ENCODE results near the gene TMA7. TPM values are rescaled to one million over a fixed set of nuclear protein-coding genes. Genes with fewer than 3 reads are reported as not detected.

Gene TMA7
- total and polyA plus RNA-seq, 7 donors = 146 to 762 (median 352) TPM

DNA sequence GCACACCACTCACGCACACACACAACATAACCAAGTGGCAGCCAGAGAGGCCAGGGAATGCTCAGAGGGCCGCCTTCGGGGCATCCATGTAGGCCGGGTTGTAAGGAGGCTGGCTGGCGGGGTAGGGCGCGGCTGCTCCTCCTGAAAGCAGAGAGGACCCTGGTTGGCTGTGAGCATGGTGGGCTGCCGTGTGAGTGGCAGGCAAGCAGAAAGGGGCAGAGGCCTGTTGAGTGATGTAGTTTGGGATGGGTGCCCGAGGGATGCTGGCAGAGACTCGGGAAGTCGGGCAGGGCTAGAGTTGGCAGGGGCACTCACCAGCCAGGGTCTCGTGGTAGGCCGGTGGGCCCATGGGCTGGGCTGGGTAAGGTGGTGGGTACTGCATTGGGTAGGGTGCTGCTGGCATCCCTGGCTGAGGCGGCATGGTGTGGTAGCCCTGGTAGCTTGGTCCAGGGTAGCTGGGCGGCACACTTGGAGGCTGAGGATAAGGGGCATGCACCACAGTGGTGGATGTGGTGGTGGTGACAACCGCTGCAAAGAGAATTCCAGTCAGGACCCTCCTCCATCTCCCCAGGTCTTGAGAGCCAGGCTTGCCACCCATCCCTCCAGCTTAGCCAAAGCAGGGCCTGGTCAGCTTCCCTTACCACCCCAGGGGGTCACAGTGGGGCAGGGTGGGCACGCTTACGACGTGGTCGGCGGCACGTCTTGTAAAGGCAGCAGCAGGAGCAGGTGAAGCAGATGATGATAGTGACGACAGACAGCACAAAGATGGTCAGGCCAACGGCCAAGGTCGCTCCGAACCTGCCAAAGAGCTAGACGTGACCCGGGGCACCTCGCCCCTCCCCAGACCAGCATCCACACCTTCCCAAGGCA is 29.2 kb downstream of the TMA7 start:
- H3K27ac ChIP-seq = peak overlapping the region in 3 of 4 donors; percentile 14 to 100 (median 99)
- TF ChIP-seq, protein P1, sequence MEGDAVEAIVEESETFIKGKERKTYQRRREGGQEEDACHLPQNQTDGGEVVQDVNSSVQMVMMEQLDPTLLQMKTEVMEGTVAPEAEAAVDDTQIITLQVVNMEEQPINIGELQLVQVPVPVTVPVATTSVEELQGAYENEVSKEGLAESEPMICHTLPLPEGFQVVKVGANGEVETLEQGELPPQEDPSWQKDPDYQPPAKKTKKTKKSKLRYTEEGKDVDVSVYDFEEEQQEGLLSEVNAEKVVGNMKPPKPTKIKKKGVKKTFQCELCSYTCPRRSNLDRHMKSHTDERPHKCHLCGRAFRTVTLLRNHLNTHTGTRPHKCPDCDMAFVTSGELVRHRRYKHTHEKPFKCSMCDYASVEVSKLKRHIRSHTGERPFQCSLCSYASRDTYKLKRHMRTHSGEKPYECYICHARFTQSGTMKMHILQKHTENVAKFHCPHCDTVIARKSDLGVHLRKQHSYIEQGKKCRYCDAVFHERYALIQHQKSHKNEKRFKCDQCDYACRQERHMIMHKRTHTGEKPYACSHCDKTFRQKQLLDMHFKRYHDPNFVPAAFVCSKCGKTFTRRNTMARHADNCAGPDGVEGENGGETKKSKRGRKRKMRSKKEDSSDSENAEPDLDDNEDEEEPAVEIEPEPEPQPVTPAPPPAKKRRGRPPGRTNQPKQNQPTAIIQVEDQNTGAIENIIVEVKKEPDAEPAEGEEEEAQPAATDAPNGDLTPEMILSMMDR (IDR thresholded peaks at IDR 0.05) = no peak
- TF ChIP-seq EP300 (IDR thresholded peaks at IDR 0.05) = no peak
- TF ChIP-seq POLR2A (IDR thresholded peaks at IDR 0.05) = no peak
- no peak for TF ChIP-seq POLR2AphosphoS5 (IDR thresholded peaks at IDR 0.05)
- no peaks in the 10 kb centered on the region for H3K9me3 ChIP-seq
- H3K4me1 ChIP-seq = peaks cover 0 to 79% (median 77%) of the 10 kb centered on the region in 4 donors
- H3K27me3 ChIP-seq = no peaks in the 10 kb centered on the region
- no peak for DNase-seq
- intact Hi-C loops (cut with DNase I) = no loop called here
- WGBS, 2 donors = 87 to 89% methylated on average over 29 of the region's 29 CpGs
- H3K36me3 ChIP-seq = peaks cover 9 to 36% (median 16%) of the 10 kb centered on the region in 4 donors
- H3K4me3 ChIP-seq = no peak overlapping the region

DNA sequence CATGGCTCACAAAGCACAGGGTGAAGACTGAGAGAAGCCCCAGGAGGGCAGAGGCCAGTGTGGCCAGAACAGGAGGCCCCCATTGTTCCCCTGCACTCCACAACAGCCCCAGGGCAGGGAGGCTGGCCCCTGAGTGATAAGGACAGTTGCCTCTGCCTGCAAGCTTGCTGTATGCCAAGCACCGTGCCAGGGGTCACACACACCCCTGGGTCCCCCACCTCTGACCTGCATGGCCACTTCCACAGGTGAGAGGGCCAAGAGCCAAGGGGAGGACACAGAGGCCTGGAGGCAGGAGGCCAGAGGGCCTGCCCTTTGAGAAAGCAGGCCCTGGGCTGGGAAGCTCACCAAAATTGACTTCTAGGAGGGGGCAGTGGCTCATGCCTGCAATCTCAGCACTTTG is 30.2 kb downstream of the TMA7 start:
- H3K27me3 ChIP-seq = no peaks in the 10 kb centered on the region
- H3K36me3 ChIP-seq = peaks cover 9 to 36% (median 16%) of the 10 kb centered on the region in 4 donors
- H3K9me3 ChIP-seq = no peaks in the 10 kb centered on the region
- no peak overlapping the region for H3K4me3 ChIP-seq
- no peak for TF ChIP-seq EP300 (IDR thresholded peaks at IDR 0.05)
- TF ChIP-seq, protein P1 (IDR thresholded peaks at IDR 0.05) = no peak
- TF ChIP-seq POLR2A (IDR thresholded peaks at IDR 0.05) = no peak
- no peak for TF ChIP-seq POLR2AphosphoS5 (IDR thresholded peaks at IDR 0.05)
- intact Hi-C loops (cut with DNase I) = no loop called here
- DNase-seq = no peak
- H3K4me1 ChIP-seq = peaks cover 0 to 73% (median 71%) of the 10 kb centered on the region in 4 donors
- H3K27ac ChIP-seq = peak overlapping the region in 3 of 4 donors; percentile 14 to 42 (median 18)
- WGBS, 2 donors = 46 to 77% methylated on average over 1 of the region's 1 CpG

DNA sequence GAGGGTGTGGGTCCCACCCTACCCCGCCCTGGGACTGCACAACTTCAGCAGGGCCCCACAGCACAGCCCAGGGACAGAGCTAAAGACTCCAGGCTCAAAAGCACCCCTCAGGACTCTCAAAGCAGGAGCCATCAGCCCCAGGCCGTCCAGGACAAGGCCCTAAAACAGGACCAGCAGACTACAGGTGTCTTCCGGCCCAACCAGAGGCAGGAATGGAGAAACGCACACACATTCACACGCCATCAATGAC is 32.5 kb downstream of the TMA7 start:
- no peak for DNase-seq
- 0 to 1% methylated on average over 5 of the region's 5 CpGs for WGBS, 2 donors
- peaks cover 0 to 57% (median 53%) of the 10 kb centered on the region in 4 donors for H3K4me1 ChIP-seq
- H3K27me3 ChIP-seq = no peaks in the 10 kb centered on the region
- peaks cover 6 to 31% (median 15%) of the 10 kb centered on the region in 4 donors for H3K36me3 ChIP-seq
- TF ChIP-seq EP300 (IDR thresholded peaks at IDR 0.05) (no peak), POLR2A (IDR thresholded peaks at IDR 0.05) (no peak), POLR2AphosphoS5 (IDR thresholded peaks at IDR 0.05) (no peak)
- TF ChIP-seq, protein P1 (IDR thresholded peaks at IDR 0.05) = no peak
- H3K9me3 ChIP-seq = no peaks in the 10 kb centered on the region
- intact Hi-C loops (cut with DNase I) = no loop called here
- peak overlapping the region; percentile 92 to 98 (median 95) for H3K27ac ChIP-seq
- peak overlapping the region; percentile 54 to 85 (median 72) for H3K4me3 ChIP-seq

DNA sequence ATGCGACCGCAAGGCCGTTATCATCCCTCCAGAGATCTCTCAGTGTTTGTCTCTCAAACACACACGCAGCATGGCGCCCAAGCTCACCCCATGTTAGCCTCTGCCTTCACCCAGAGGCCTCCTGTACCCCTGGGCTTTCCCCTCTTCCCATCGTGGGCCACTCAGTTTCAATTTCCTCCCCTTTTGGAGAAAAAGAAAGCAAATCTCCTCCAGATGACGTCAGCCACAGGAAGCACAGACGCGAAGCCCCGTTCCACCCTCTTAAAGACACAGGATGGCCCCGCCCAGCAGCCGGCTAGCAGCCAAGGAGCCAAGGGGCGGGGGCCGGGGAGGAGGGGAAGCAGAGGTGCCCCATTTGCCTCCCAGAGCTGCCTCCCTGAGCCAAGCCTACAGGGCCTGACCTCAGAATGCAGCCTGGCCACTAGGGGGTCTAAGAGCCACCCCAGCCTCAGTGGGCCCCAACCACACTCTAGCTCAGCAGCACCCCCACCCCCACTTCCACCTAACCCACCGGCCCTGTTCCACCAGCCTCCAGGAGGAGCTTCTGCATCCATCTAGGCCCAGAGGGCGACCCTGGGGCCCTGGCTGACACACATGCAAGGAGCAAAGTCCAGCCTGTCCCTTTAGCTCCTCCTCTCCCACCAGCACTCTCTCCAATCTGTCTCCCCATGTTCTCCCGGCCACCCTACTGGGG is 33.0 kb downstream of the TMA7 start:
- peaks cover 0 to 52% (median 48%) of the 10 kb centered on the region in 4 donors for H3K4me1 ChIP-seq
- peak overlapping the region; percentile 92 to 98 (median 95) for H3K27ac ChIP-seq

More for the DNA sequence above, 33.0 kb downstream of the TMA7 start:
- no peaks in the 10 kb centered on the region for H3K27me3 ChIP-seq
- peak overlapping the region; percentile 54 to 85 (median 72) for H3K4me3 ChIP-seq
- intact Hi-C loops (cut with DNase I) = no loop called here
- TF ChIP-seq, protein P1 (IDR thresholded peaks at IDR 0.05) = peak; percentile 29 to 60 (median 42)
- TF ChIP-seq POLR2AphosphoS5 (IDR thresholded peaks at IDR 0.05) (peak; percentile 82 to 90 (median 86)), EP300 (IDR thresholded peaks at IDR 0.05) (no peak), POLR2A (IDR thresholded peaks at IDR 0.05) (peak; percentile 59 to 70)
- peaks cover 4 to 26% (median 11%) of the 10 kb centered on the region in 4 donors for H3K36me3 ChIP-seq
- WGBS, 2 donors = 1 to 6% methylated on average over 17 of the region's 17 CpGs
- H3K9me3 ChIP-seq = no peaks in the 10 kb centered on the region
- DNase-seq = peak; percentile 96

All from sigmoid colon (tissue), 7 donors.